Measurements from ENCODE around the gene MGMT. TPM values are rescaled to one million over a fixed set of nuclear protein-coding genes. Genes with fewer than 3 reads are reported as not detected.

MGMT gene
- total and polyA plus RNA-seq, 2 of the 4 experiments (the other 2 are of a cell fraction), result 11.5 to 17.8 TPM

GRCh38 chr10:129498680-129499079 lies 31.6 kb downstream of the MGMT start:
- Histone ChIP-seq H2AFZ (replicated peaks; ENCODE audit: low read length, poor library complexity) (no peak overlapping the region), H3K23ac (ENCODE audit: low read depth, low read length) (no peak overlapping the region), H4K5ac (ENCODE audit: low read depth, low read length) (no peak overlapping the region), H3K56ac (ENCODE audit: extremely low read depth, insufficient read depth, low read length) (no peak overlapping the region), H2AK5ac (ENCODE audit: low read depth, low read length) (no peak overlapping the region), H3K27ac (ENCODE audit: insufficient read depth, low read length) (no peak overlapping the region), H3K36me3 (ENCODE audit: control insufficient read depth, insufficient read depth, low read length) (peaks cover 2% of the 10 kb centered on the region; the same call in 1 of the 2 replicates), H3K9ac (ENCODE audit: low read depth, low read length) (no peak overlapping the region), H3K79me1 (ENCODE audit: low read depth in 1 of 2, low read length in 2 of 2) (no peaks in the 10 kb centered on the region; a peak in 1 of 4 replicates), H3K9me1 (ENCODE audit: insufficient read depth, low read length) (0 out of 2 replicates have a peak, but pooled peaks cover 3% of the 10 kb centered on the region), H3K27me3 (ENCODE audit: control insufficient read depth, insufficient read depth, low read length) (no peaks in the 10 kb centered on the region), H3K4ac (ENCODE audit: low read depth, low read length) (no peak overlapping the region), H3K4me2 (ENCODE audit: low read depth, low read length) (no peak overlapping the region), H2BK5ac (ENCODE audit: low read depth, low read length, poor library complexity, severe bottlenecking) (no peak overlapping the region), H3K4me3 (ENCODE audit: insufficient read depth, low read depth, low read length) (no peak overlapping the region), H2BK20ac (ENCODE audit: low read depth, low read length) (no peak overlapping the region), H4K20me1 (ENCODE audit: insufficient read depth, low read length) (no peaks in the 10 kb centered on the region), H3K4me1 (ENCODE audit: control insufficient read depth, insufficient read depth, low read length) (peaks cover 2% of the 10 kb centered on the region; the same call in 1 of the 2 replicates), H4K91ac (ENCODE audit: insufficient read depth, low read depth, low read length) (no peak overlapping the region), H4K8ac (ENCODE audit: low read depth in 2 of 2, low read length in 2 of 2) (no peak overlapping the region), H3K18ac (ENCODE audit: low read depth, low read length) (no peak overlapping the region), H2BK120ac (ENCODE audit: low read depth, low read length) (no peak overlapping the region), H2AK9ac (replicated peaks; ENCODE audit: low read depth, low read length, poor library complexity) (no peak overlapping the region), H3K14ac (replicated peaks; ENCODE audit: low read depth, low read length) (no peak overlapping the region), H3K9me3 (ENCODE audit: control insufficient read depth, insufficient read depth, low read length) (peaks cover 2% of the 10 kb centered on the region; the same call in 1 of the 2 replicates), H2BK15ac (ENCODE audit: low read depth, low read length) (no peak overlapping the region)
- WGBS, 2 experiments (ENCODE audit: extremely low coverage in 2 of 2, insufficient read length in 1 of 2), result no CpG with 5 or more reads among the region's 2 CpGs
- ATAC-seq (ENCODE audit: low read depth) (no peak), DNase-seq (no peak)
- in situ Hi-C loops (cut with MboI; ENCODE audit: low sequenced_read_pairs), result no loop called here
- no peak for TF ChIP-seq SMC3 (IDR thresholded peaks at IDR 0.05; ENCODE audit: low read depth, low read length)
- TF ChIP-seq CEBPB (IDR thresholded peaks at IDR 0.05; ENCODE audit: low read depth, low read length), result no peak
- TF ChIP-seq BHLHE40 (IDR thresholded peaks at IDR 0.05; ENCODE audit: low read depth, low read length), result no peak
- TF ChIP-seq CHD1 (IDR thresholded peaks at IDR 0.05; ENCODE audit: low read depth, low read length), result no peak
- TF ChIP-seq RAD21 (IDR thresholded peaks at IDR 0.05; ENCODE audit: low read length), result no peak
- no peak for TF ChIP-seq ELK1 (IDR thresholded peaks at IDR 0.05; ENCODE audit: borderline replicate concordance, low read depth, low read length)
- no peak for TF ChIP-seq POLR2A (IDR thresholded peaks at IDR 0.05; ENCODE audit: low read depth, low read length)
- TF ChIP-seq MAFK (IDR thresholded peaks at IDR 0.05; ENCODE audit: low read depth, low read length), result no peak
- no peak for TF ChIP-seq MAZ (IDR thresholded peaks at IDR 0.05; ENCODE audit: borderline replicate concordance, low read depth, low read length)
- intact Hi-C loops (cut with micrococcal nuclease), result no loop called here
- ChIA-PET CTCF (no interaction called here), POLR2A (ENCODE audit: unreplicated experiment) (no interaction called here)
- no TSS peak for BruUV-seq (replicated peaks)
- dilution Hi-C loops (cut with HindIII; ENCODE audit: low sequenced_read_pairs, unreplicated experiment), result no loop called here

All from IMR-90 (cell line).